Astrocyte of the spinal cord (primary cell): Measurements from ENCODE around the gene ARHGAP31.
"Not testable (repeated sequence)": the region's sequence is repeated elsewhere in the genome, so short reads cannot be mapped to it uniquely, and the experiment has no call there.

ENCODE experiments used
- DNase-seq: peaks from one replicate; pipeline ENCODE4 v3.0.0; 2011; ENCODE audit warnings: low read depth, low spot score
- H3K4me3 ChIP-seq: 2 replicates; pipeline ENCODE4 v1.5.1; 2011; ENCODE audit warnings: low read depth, mild to moderate bottlenecking, low read length, moderate library complexity
- in situ Hi-C: cut with HindIII; loops from 2 replicates; pipeline ENCODE4 v1.10.0; 2017; ENCODE audit warnings: low sequenced_read_pairs
- TF ChIP-seq, protein P1 (sequence below): IDR thresholded peaks from 2 replicates; pipeline ENCODE4 v1.5.1; 2012; ENCODE audit warnings: low read depth, mild to moderate bottlenecking, low read length, inconsistent platforms

Gene ARHGAP31

DNA sequence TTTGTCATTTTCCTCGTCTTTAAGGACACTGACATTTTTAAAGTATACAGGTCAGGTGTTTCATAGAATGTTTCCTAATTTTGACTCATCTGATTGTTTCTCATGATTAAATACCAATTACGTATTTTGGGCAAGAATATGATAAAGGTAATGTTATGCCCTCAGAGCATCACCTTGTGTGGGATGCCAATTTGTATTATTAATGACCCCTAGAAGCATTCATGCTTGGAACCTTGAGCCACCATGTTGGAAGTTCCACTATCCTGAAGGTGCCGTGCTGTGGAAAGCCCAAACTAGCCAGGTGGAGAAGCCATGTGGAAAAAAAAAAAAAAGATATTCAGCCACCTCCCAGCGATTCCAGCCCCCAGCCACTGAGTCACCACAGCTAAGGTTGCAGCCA, 34.4 kb upstream of the ARHGAP31 start:
- H3K4me3 ChIP-seq: no peak overlapping the region
- in situ Hi-C loops: no loop called here
- TF ChIP-seq, protein P1, sequence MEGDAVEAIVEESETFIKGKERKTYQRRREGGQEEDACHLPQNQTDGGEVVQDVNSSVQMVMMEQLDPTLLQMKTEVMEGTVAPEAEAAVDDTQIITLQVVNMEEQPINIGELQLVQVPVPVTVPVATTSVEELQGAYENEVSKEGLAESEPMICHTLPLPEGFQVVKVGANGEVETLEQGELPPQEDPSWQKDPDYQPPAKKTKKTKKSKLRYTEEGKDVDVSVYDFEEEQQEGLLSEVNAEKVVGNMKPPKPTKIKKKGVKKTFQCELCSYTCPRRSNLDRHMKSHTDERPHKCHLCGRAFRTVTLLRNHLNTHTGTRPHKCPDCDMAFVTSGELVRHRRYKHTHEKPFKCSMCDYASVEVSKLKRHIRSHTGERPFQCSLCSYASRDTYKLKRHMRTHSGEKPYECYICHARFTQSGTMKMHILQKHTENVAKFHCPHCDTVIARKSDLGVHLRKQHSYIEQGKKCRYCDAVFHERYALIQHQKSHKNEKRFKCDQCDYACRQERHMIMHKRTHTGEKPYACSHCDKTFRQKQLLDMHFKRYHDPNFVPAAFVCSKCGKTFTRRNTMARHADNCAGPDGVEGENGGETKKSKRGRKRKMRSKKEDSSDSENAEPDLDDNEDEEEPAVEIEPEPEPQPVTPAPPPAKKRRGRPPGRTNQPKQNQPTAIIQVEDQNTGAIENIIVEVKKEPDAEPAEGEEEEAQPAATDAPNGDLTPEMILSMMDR: no peak
- DNase-seq: no peak

- TF ChIP-seq, protein P1: no peak
- in situ Hi-C loops: no loop called here
- DNase-seq: no peak
- no peak overlapping the region for H3K4me3 ChIP-seq
Observed at GRCh38 chr3:119261055-119261454, 33.1 kb upstream of the ARHGAP31 start.

DNA sequence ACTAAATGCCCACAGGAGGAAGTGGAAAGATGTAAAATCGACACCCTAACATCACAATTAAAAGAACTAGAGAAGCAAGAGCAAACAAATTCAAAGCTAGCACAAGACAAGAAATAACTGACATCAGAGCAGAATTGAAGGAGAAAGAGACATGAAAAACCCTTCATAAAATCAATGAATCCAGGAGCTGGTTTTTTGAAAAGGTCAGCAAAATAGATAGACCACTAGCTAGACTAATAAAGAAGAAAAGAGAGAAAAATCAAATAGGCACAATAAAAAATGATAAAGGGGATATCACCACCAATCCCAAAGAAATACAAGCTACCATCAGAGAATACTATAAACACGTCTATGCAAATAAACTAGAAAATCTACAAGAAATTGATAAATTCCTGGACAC, 24.0 kb upstream of the ARHGAP31 start:
- in situ Hi-C loops, H3K4me3 ChIP-seq: not testable (repeated sequence)

DNA sequence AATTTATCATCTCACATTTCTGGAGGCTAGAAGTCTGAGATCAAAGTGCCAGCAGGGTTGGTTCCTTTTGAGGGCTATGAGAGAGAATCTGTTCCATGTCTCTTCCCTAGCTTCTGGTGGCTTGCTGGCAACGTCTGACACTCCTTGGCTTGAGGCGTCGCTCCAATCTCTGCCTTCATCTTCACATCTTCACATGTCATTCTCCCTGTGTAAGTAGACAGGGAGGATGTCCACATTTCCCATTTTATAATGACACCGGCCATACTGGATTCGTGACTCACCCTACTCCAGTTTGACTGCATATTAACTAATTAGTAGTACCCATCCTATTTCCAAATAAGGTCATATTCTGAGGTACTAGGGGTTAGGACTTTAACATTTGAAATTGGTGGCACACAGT, 17.5 kb upstream of the ARHGAP31 start:
- TF ChIP-seq, protein P1: no peak
- in situ Hi-C loops: no loop called here
- no peak overlapping the region for H3K4me3 ChIP-seq
- DNase-seq: no peak

More for the DNA sequence above, 24.0 kb upstream of the ARHGAP31 start:
- DNase-seq: not testable (repeated sequence)

DNA sequence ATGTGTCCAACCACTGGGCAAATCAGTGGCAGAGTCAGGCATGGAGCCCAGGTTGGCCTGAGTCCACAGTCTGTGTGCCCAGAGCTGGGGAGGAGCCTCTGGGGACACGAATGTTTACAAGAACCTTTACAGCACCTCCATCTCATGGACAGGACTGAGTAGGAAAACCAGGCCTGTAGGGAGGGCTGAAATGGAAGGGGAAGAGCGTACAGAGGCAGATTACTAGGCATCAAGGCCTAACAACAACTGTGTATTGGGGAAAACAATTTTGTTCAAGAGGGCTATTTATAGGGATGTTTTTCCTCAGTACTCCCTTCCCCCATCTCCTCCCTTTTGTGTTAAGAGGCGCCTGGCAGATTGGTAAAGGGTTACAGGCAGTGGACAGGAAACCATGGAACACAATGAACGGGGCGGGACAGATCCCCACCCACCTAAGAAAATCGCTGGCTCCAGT, 15.1 kb upstream of the ARHGAP31 start:
- no peak overlapping the region for H3K4me3 ChIP-seq
- TF ChIP-seq, protein P1: no peak
- in situ Hi-C loops: no loop called here
- DNase-seq: no peak

DNA sequence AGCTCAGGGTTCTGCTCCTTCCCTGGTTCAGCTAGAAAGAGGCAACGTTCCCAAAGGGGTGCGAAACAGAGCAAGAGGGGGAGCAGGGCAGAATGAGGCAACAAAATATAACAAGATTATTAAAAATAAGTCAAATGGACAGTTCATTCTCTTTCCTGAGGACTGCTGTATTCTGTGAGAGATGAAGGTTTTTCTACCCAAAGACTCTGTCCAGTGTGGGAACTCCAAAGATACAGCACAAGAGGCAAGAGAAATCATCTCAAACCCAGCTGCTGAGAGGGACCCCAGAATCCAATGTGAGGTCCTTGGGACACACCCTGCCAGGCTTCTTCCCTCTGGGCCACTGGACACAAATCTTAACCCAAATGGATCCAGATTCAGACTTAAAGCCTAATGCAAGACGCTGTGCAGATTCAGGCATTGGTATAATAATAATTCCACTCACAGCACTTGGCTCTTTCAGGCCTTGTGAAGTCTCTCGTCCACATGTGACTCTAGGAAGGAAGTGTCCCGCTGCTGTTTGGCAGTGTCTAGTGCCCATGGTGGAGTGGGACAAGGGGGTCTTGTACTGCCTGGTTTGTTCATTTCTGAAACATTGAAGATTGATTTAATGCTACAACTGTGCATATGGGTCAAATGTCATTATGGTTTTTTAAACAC, 14.5 kb upstream of the ARHGAP31 start:
- no peak overlapping the region for H3K4me3 ChIP-seq
- DNase-seq: no peak
- in situ Hi-C loops: no loop called here
- TF ChIP-seq, protein P1: no peak

- no peak overlapping the region for H3K4me3 ChIP-seq
- TF ChIP-seq, protein P1: no peak
- in situ Hi-C loops: no loop called here
- DNase-seq: no peak
Observed at GRCh38 chr3:119288669-119289403, 5.3 kb upstream of the ARHGAP31 start.
